Adrenal gland (tissue), 12 donors: ENCODE data around the gene ITFG1. TPM values are rescaled to one million over a fixed set of nuclear protein-coding genes. Genes with fewer than 3 reads are reported as not detected.

ENCODE experiments used
- DNase-seq, 7 donors: peaks; one replicate each; pipeline ENCODE4 v3.0.0-alpha.2; 2019 to 2020
- H3K27ac ChIP-seq, 5 donors: fragments of 200-600 bp; sonication (generic) in 4 of 5; 1 replicate in 3 of 5; 2 replicates in 2 of 5; pipeline versions ENCODE4 v1.5.1 to v1.8.0; 2016 to 2020; ENCODE audit warnings: mild to moderate bottlenecking in 1 of 5
- H3K27me3 ChIP-seq: fragments of 200-600 bp; 2 replicates; pipeline ENCODE4 v1.8.0; 2021
- H3K36me3 ChIP-seq, 2 donors: fragments of 200-600 bp; replicated peaks in 1 of 2; 1 replicate in 1 of 2; 2 replicates in 1 of 2; pipeline versions ENCODE4 v1.5.1 to v1.8.0; 2018 to 2022
- H3K4me1 ChIP-seq, 2 donors: fragments of 200-600 bp; replicated peaks in 1 of 2; 1 replicate in 1 of 2; 2 replicates in 1 of 2; pipeline versions ENCODE4 v1.5.1 to v1.8.0; 2018 to 2021
- H3K4me3 ChIP-seq, 4 donors: fragments of 200-600 bp; sonication (generic) in 3 of 4; one replicate each; pipeline ENCODE4 v1.5.1; 2016 to 2018
- H3K9me3 ChIP-seq, 3 donors: fragments of 200-600 bp; sonication (generic) in 1 of 3; replicated peaks in 1 of 3; 1 replicate in 2 of 3; 2 replicates in 1 of 3; pipeline versions ENCODE4 v1.5.1 to v1.8.0; 2016 to 2021
- POLR2A ChIP-seq, 2 donors: fragments of 450-650 bp; IDR thresholded peaks; one replicate each; pipeline ENCODE4 v1.6.1; 2017; ENCODE audit warnings: antibody characterized with exemption in 2 of 2, mild to moderate bottlenecking in 2 of 2, moderate library complexity in 1 of 2
- WGBS, 4 donors: extraction: QIAGEN DNeasy Blood & Tissue Kit in 2 of 4; methylation state at CpG; one replicate each; pipeline versions ENCODE4 v1.1.5 to v1.1.7; 2013 to 2017; 5-methylcytosine and 5-hydroxymethylcytosine counted together
- intact Hi-C, 2 donors: fragments of 100-400 bp; cut with DNase I; formaldehyde crosslinking; loops; one replicate each; pipeline versions ENCODE4 v1.14.1 to v1.15.0; 2022 to 2023
- polyA plus RNA-seq, 3 donors: library from polyadenylated mRNA; stranded (reverse); fragments of 200-250 nt in 2 of 3; fragments of 350-450 nt in 1 of 3; fragmentation: Illumina TruSeq in 1 of 3; extraction: RNeasy Lipid Tissue Mini Kit (QIAGEN cat#74804) in 1 of 3; gene quantifications; one replicate each; pipeline ENCODE4 v1.2.3, GENCODE V29; 2013 to 2014
- small RNA-seq, 2 donors: library from RNA; depleted of rRNA; stranded (forward); fragments of <200 nt; gene quantifications; one replicate each; pipeline ENCODE3, GENCODE V24; 2016
- total RNA-seq, 9 donors: library from RNA; depleted of rRNA in 4 of 9; stranded (reverse); fragments of >200 nt in 4 of 9; fragments of 120-200 nt in 1 of 9; fragmentation: NEBNext Ultra II Directional in 1 of 9; extraction: Animal tissue kit (Norgen Biotek cat#: 25700) in 1 of 9; gene quantifications; one replicate each; pipeline versions ENCODE4 v1.1.0 to v1.2.4, GENCODE V29; 2013 to 2023
- TF ChIP-seq, protein P1 (sequence below), 6 experiments: fragments of 450-650 bp in 4 of 6; fragments of 200-600 bp in 2 of 6; sonication (generic) in 1 of 6; IDR thresholded peaks; 1 replicate in 5 of 6; 2 replicates in 1 of 6; pipeline versions ENCODE4 v1.5.1 to v1.8.0; 2016 to 2021; ENCODE audit warnings: antibody characterized with exemption in 6 of 6, mild to moderate bottlenecking in 2 of 6, moderate library complexity in 1 of 6
- donor health status: healthy with polysubstance abuse.
- donor health status: Bipolar disorder and iron deficiency.
- donor health status: DM: yes; HTN: yes; CAD: no.
- donor health status: DM: no; HTN: no; CAD: no.
- donor health status: DM: no; HTN: no; CAD: no.
- donor health status: DM: yes; HTN: yes; CAD: no.

Gene ITFG1
- total and polyA plus RNA-seq, 12 donors, result 8.4 to 246 (median 84.4) TPM

DNA sequence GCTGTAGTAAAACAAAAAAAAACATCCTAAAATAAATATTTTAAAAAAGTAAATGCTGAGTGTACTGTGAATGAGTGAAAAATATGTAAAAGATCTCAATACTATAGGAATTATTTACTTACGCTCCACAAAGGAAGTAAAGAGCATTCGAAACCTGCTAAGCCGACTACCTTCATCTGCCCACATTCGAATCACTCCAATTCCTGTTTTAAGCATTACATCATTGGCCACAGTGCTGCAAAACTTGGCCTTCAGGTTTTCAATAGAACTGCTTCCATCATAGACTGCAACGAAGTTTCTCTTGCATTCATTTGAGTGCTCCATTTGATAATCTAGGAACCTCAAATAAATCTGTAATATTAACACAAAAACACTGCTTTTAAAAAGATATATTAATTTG lies 351.5 kb downstream of the ITFG1 start:
- H3K4me3 ChIP-seq, result no peak overlapping the region
- intact Hi-C loops, result no loop called here
- no peak for DNase-seq
- no peak overlapping the region for H3K27ac ChIP-seq
- WGBS, 4 donors, result 76 to 94% (median 81%) methylated on average over 5 of the region's 5 CpGs
- TF ChIP-seq, protein P1, sequence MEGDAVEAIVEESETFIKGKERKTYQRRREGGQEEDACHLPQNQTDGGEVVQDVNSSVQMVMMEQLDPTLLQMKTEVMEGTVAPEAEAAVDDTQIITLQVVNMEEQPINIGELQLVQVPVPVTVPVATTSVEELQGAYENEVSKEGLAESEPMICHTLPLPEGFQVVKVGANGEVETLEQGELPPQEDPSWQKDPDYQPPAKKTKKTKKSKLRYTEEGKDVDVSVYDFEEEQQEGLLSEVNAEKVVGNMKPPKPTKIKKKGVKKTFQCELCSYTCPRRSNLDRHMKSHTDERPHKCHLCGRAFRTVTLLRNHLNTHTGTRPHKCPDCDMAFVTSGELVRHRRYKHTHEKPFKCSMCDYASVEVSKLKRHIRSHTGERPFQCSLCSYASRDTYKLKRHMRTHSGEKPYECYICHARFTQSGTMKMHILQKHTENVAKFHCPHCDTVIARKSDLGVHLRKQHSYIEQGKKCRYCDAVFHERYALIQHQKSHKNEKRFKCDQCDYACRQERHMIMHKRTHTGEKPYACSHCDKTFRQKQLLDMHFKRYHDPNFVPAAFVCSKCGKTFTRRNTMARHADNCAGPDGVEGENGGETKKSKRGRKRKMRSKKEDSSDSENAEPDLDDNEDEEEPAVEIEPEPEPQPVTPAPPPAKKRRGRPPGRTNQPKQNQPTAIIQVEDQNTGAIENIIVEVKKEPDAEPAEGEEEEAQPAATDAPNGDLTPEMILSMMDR (IDR thresholded peaks at IDR 0.05), result no peak
- TF ChIP-seq POLR2A (IDR thresholded peaks at IDR 0.05), result no peak
- H3K36me3 ChIP-seq, result no peaks in the 10 kb centered on the region
- H3K4me1 ChIP-seq, result no peaks in the 10 kb centered on the region
- no peaks in the 10 kb centered on the region for H3K9me3 ChIP-seq
- H3K27me3 ChIP-seq, result no peaks in the 10 kb centered on the region

Small RNA genes lying within 50 kb of the gene (small RNA-seq; reads per million reads assigned to genes)
- gene RF00019 (0 reads per million in 2 donors), gene RNA5SP425 (0 to 0.12 reads per million in 2 donors)

Other genes with a start within 250 kb of the ITFG1 start
- gene PHKB, start 268 bp upstream of the ITFG1 start, total RNA-seq, result 100 to 1,000 TPM in 6 of 9 donors, 10 to 100 TPM in 3; 74.4 to 167 (median 112) TPM
- gene PHKB, start 268 bp upstream of the ITFG1 start, polyA plus RNA-seq, result 100 to 1,000 TPM in 1 of 3 donors, 10 to 100 TPM in 2; 27.6 to 110 (median 29.2) TPM